ENCODE measurements around the gene IL9R.
"Not testable (repeated sequence)": the region's sequence is repeated elsewhere in the genome, so short reads cannot be mapped to it uniquely, and the experiment has no call there.

Gene IL9R

DNA sequence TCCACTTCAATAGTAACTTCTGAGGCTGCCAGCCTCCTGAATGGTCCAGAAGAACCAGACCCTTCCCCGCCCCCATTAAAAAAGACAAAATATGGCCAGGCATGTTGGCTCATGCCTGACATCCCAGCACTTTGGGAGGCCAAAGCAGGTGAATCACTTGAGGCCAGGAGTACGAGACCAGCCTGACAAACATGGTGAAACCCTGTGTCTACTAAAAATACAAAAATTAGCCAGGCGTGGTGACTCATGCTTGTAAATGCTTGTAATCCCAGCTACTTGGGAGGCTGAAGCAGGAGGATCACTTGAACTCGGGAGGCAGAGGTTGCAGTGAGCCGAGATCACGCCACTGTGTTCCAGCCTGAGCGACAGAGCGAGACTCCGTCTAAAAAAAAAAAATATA lies 2.3 kb downstream of the IL9R start:
- DNase-seq = not testable (repeated sequence)

DNA sequence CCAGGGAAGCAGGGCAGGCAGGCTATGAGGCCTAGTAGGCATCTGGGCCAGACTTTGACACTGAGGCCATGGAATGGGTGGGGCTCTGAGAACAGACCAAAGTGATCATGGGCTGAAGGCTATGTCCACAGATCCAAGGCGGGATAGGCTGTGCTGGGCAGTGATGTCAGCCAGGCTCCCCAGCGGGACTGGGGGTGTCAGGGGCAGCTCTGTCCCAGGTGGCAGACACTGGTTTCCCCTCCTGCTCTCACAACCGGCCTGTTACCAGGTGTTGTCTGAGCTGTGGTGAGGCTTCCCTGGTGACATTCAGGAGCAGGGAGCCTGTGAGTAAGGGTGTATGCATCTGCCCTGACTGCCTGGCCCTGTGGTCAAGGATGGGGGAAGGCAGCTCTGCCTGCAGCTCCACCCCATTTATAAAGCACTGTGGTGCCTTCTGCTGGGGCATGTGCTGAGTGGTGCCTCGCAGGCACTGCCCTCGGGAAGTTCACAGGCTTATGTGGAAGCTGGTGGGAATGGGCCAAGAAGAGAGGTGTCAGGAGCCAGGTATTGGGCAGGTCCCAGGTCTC lies 2.9 kb downstream of the IL9R start:
- no peak for DNase-seq

- no peak for DNase-seq
These were observed 3.6 kb downstream of the IL9R start for GRCh38 chrX:156001001-156001666.

DNA sequence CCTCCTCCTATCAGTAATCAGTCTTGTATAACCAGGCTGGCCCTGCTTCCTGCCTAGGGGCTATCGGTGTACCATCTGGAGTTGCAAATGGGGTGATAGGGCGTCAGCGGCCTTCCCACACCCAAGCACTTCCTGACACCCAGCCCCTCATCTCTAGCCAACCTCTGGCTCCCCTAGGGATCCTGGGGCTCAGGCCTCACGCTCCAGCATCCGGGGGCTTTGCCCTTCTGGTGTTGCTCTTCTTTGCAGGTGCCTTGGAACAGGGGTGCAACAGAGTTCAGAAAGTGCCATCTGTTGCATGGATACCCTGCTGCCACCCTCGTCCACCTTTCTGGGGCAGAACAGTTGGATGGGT lies 4.1 kb downstream of the IL9R start:
- DNase-seq = no peak

DNA sequence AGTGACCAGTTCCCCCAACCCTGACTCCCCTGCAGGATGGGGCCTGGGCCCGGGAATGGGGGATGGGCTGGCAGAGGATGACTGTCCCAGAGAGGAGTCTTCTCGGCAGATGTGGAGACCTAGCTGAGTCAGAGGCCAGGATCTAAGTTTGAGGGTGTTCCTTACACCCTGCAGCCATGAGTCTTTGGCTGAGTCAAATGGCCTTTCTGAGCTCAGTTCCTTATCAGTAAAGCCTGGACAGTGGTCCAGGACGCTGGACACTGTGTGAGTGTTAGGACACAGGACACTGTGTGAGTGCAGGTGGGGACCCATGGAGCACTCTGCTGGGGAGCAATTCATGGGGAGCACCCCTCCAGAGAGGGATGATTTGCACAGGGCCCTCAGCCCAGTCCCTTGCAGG lies 5.0 kb downstream of the IL9R start:
- no peak for DNase-seq

DNA sequence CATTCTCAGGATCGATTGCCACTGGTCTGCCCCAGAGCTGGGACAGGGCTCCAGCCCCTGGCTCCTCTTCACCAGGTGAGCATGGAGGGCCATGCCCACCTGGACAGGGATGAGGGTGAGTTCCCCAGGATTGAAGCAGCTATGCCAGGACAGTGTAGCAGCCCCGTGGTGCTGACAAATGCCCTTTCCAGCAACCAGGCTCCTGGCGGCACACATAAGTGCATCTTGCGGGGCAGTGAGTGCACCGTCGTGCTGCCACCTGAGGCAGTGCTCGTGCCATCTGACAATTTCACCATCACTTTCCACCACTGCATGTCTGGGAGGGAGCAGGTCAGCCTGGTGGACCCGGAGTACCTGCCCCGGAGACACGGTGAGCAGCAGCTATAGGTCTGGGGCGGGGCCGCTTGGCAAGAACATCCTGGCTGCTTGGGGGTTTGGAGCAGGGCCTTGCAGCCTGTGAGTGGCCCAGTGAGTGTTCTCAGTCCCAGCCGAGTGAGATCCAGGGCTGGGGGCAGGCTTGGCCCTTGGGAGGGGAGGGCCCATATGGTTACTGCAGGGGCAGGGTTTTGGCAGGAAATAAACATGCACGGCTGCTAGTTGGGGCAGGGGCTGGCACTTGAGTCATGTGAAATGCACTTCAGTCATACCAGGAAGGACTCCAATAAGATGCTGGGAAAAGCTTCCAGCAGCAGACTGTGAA lies 6.1 kb downstream of the IL9R start:
- DNase-seq = no peak

- DNase-seq = no peak
These were observed 6.8 kb downstream of the IL9R start for GRCh38 chrX:156004256-156004655.

DNA sequence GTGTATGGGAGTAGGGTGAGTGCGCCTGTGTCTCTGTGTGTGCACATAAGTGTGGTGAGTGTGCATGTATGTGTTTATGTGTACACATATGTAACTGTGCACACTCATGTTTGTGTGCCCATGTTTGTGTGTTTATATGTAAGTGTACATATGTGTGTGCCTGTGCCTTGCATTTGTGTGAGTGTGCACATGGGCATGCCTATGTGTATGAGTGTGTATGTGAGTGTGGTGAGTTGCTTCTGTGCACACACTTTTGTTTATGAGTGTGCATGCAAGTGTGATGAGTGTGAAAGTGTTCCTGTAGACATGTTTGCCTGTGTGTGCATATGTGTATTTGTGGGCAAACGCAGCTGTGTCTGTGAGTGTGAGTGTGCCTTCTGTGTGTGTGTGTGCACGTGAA lies 7.2 kb downstream of the IL9R start:
- DNase-seq = no peak

DNA sequence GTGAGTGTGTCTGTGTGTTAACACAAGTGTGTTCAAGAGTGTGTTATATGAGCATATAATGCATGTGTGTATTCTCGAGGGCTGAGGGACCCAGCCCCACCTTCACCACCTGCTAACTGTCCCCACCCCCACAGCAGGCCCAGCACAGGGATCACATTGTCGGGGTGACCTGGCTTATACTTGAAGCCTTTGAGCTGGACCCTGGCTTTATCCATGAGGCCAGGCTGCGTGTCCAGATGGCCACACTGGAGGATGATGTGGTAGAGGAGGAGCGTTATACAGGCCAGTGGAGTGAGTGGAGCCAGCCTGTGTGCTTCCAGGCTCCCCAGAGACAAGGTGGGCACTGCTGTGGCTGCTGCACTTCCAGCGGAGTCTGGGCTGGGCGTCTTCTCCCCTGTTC lies 7.6 kb downstream of the IL9R start:
- DNase-seq = no peak

GRCh38 chrX:156006468-156006867 lies 9.0 kb downstream of the IL9R start:
- not testable (repeated sequence) for DNase-seq

GRCh38 chrX:156008379-156008778 lies 10.9 kb downstream of the IL9R start:
- not testable (repeated sequence) for DNase-seq

- DNase-seq = no peak
These were observed 11.4 kb downstream of the IL9R start for GRCh38 chrX:156008915-156009314.

DNA sequence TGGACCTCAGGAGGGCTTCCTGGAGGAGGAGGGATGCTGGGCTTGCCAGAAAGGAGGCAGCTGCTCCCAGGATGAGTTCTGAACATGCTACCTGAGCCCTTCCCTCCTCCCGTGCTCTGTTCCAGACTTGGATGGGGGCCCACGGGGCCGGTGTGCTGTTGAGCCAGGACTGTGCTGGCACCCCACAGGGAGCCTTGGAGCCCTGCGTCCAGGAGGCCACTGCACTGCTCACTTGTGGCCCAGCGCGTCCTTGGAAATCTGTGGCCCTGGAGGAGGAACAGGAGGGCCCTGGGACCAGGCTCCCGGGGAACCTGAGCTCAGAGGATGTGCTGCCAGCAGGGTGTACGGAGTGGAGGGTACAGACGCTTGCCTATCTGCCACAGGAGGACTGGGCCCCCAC lies 12.2 kb downstream of the IL9R start:
- DNase-seq = not testable (repeated sequence)

DNA sequence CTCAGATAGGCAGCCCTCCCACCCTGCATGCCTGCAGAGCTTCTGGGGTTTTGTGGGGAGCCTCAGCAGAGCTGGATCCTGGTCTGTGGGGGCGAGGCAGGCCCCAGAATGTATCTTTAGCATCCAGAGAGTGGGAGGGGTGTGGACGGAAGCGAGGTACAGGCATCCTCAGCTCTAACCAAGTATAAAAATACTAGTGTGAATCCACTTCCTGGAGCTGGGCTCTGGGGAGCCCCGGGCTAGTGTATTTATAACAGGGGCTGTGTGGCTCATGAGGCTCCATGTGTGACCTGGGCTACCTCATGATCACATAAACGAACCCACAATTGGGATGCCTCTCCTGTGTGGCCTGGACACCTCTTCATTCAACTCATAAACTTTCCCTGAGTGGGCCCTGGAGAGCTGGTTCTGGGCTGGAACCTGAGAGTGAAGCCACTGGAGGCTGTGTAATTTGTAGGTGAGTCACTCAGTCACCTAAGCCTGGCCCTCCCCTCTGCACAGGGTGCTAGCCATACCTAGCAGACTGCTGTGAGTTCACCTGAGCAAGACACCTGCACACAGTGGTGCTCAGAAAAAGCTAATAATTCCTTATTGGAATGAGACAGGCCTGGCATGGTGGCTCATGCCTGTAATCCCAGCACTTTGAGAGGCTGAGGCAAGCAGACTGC lies 15.9 kb downstream of the IL9R start:
- not testable (repeated sequence) for DNase-seq

DNA sequence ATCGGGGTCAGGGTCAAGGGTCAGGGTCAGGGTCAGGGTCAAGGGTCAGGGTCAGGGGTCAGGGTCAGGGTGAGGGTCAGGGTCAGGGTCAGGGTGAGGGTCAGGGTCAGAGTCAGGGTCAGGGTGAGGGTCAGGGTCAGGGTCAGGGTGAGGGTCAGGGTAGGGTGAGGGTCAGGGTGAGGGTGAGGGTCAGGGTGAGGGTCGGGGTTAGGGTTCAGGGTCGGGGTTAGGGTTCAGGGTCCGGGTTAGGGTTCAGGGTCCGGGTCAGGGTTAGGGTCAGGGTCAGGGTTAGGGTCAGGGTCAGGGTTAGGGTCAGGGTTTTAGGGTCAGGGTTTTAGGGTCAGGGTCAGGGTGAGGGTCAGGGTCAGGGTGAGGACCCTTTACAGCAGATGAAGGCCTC lies 22.4 kb downstream of the IL9R start:
- DNase-seq = not testable (repeated sequence)

DNA sequence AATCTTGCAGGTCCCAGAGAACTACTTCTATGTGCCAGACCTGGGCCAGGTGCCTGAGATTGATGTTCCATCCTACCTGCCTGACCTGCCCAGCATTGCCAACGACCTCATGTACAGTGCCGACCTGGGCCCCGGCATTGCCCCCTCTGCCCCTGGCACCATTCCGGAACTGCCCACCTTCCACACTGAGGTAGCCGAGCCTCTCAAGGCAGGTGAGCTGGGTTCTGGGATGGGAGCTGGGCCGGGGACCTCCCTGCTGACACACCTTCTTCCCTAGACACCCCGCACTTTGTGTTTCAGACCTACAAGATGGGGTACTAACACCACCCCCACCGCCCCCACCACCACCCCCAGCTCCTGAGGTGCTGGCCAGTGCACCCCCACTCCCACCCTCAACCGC lies 25.5 kb downstream of the IL9R start:
- not testable (repeated sequence) for DNase-seq

DNA sequence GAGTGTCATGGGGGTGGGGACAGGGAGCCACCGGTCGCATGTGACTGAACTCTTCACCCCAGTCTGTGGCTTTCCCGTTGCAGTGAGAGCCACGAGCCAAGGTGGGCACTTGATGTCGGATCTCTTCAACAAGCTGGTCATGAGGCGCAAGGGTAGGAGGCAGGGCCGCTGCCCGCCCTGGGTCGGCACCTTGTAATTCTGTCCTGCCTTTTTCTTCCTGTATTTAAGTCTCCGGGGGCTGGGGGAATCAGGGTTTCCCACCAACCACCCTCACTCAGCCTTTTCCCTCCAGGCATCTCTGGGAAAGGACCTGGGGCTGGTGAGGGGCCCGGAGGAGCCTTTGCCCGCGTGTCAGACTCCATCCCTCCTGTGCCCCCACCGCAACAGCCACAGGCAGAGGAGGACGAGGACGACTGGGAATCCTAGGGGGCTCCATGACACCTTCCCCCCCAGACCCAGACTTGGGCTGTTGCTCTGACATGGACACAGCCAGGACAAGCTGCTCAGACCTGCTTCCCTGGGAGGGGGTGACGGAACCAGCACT lies 27.5 kb downstream of the IL9R start:
- not testable (repeated sequence) for DNase-seq

- not testable (repeated sequence) for DNase-seq
These were observed 31.2 kb downstream of the IL9R start for GRCh38 chrX:156028653-156029237.

- DNase-seq = not testable (repeated sequence)
These were observed 31.8 kb downstream of the IL9R start for GRCh38 chrX:156029296-156029695.

DNA sequence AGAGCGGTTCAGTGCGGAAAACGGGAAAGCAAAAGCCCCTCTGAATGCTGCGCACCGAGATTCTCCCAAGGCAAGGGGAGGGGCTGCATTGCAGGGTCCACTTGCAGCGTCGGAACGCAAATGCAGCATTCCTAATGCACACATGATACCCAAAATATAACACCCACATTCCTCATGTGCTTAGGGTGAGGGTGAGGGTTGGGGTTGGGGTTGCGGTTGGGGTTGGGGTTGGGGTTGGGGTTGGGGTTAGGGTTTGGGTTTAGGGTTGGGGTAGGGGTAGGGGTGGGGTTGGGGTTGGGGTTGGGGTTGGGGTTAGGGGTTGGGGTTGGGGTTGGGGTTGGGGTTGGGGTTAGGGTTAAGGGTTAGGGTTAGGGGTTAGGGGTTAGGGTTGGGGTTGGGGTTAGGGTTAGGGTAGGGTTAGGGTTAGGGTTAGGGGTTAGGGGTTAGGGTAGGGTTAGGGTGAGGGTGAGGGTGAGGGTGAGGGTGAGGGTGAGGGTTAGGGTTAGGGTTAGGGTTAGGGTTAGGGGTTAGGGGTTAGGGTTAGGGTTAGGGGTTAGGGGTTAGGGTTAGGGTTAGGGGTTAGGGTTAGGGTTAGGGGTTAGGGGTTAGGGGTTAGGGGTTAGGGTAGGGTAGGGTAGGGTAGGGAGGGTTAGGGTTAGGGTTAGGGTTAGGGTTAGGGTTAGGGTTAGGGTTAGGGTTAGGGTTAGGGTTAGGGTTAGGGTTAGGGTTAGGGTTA lies 32.4 kb downstream of the IL9R start:
- not testable (repeated sequence) for DNase-seq

DNA sequence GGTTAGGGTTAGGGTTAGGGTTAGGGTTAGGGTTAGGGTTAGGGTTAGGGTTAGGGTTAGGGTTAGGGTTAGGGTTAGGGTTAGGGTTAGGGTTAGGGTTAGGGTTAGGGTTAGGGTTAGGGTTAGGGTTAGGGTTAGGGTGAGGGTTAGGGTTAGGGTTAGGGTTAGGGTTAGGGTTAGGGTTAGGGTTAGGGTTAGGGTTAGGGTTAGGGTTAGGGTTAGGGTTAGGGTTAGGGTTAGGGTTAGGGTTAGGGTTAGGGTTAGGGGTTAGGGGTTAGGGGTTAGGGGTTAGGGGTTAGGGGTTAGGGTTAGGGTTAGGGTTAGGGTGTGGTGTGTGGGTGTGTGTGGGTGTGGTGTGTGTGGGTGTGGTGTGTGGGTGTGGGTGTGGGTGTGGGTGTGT lies 33.0 kb downstream of the IL9R start:
- DNase-seq = not testable (repeated sequence)
